Uterus (tissue), 4 donors: ENCODE data around the gene RBM3. TPM values are rescaled to one million over a fixed set of nuclear protein-coding genes. Genes with fewer than 3 reads are reported as not detected.

Experiments used
- DNase-seq, 2 donors: peaks; one replicate each; pipeline ENCODE4 v3.0.0-alpha.2; 2019 to 2020
- H3K27ac ChIP-seq, 2 donors: fragments of 200-600 bp; sonication (generic); 1 replicate in 1 of 2; 2 replicates in 1 of 2; pipeline ENCODE4 v1.5.1; 2016 to 2018
- H3K27me3 ChIP-seq, 2 donors: fragments of 200-600 bp; sonication (generic); one replicate each; pipeline ENCODE4 v1.5.1; 2018 to 2019; ENCODE audit warnings: control low read depth in 1 of 2
- H3K36me3 ChIP-seq, 2 donors: fragments of 200-600 bp; sonication (generic); one replicate each; pipeline ENCODE4 v1.5.1; 2019; ENCODE audit warnings: control low read depth in 1 of 2
- H3K4me1 ChIP-seq, 2 donors: fragments of 200-600 bp; sonication (generic); one replicate each; pipeline ENCODE4 v1.5.1; 2018 to 2019; ENCODE audit warnings: control low read depth in 1 of 2
- H3K4me3 ChIP-seq, 2 donors: fragments of 200-600 bp; sonication (generic); 1 replicate in 1 of 2; 2 replicates in 1 of 2; pipeline ENCODE4 v1.5.1; 2018 to 2019; ENCODE audit warnings: mild to moderate bottlenecking in 1 of 2
- H3K9me3 ChIP-seq, 2 donors: fragments of 200-600 bp; sonication (generic); one replicate each; pipeline ENCODE4 v1.5.1; 2019; ENCODE audit warnings: control low read depth in 1 of 2
- POLR2A ChIP-seq, 2 donors: fragments of 450-650 bp; IDR thresholded peaks; one replicate each; pipeline ENCODE4 v1.6.1; 2016; ENCODE audit warnings: antibody characterized with exemption in 2 of 2, mild to moderate bottlenecking in 1 of 2, moderate library complexity in 1 of 2
- intact Hi-C: fragments of 100-400 bp; cut with DNase I; formaldehyde crosslinking; loops from one replicate; pipeline ENCODE4 v1.15.1; 2023; ENCODE audit warnings: low total_unique reads
- small RNA-seq: library from RNA; depleted of rRNA; stranded (forward); fragments of <200 nt; gene quantifications from one replicate; pipeline ENCODE3, GENCODE V24; 2016
- total RNA-seq, 4 donors: library from RNA; depleted of rRNA in 3 of 4; stranded (reverse); fragments of >200 nt in 3 of 4; gene quantifications; one replicate each; pipeline versions ENCODE4 v1.1.0 to v1.2.4, GENCODE V29; 2014 to 2023
- TF ChIP-seq, protein P1 (sequence below), 4 experiments: fragments of 200-600 bp in 2 of 4; fragments of 450-650 bp in 2 of 4; sonication (generic) in 2 of 4; IDR thresholded peaks; one replicate each; pipeline ENCODE4 v1.5.1; 2016 to 2019; ENCODE audit warnings: antibody characterized with exemption in 4 of 4, mild to moderate bottlenecking in 2 of 4, moderate library complexity in 1 of 4
- donor health status: DM: yes; HTN: yes; CAD: no.

The RBM3 gene
- total RNA-seq, 4 donors from 2014 or later = 52.3 to 239 (median 205) TPM

- DNase-seq = no peak
- intact Hi-C loops = no loop called here
- TF ChIP-seq, protein P1, sequence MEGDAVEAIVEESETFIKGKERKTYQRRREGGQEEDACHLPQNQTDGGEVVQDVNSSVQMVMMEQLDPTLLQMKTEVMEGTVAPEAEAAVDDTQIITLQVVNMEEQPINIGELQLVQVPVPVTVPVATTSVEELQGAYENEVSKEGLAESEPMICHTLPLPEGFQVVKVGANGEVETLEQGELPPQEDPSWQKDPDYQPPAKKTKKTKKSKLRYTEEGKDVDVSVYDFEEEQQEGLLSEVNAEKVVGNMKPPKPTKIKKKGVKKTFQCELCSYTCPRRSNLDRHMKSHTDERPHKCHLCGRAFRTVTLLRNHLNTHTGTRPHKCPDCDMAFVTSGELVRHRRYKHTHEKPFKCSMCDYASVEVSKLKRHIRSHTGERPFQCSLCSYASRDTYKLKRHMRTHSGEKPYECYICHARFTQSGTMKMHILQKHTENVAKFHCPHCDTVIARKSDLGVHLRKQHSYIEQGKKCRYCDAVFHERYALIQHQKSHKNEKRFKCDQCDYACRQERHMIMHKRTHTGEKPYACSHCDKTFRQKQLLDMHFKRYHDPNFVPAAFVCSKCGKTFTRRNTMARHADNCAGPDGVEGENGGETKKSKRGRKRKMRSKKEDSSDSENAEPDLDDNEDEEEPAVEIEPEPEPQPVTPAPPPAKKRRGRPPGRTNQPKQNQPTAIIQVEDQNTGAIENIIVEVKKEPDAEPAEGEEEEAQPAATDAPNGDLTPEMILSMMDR (IDR thresholded peaks at IDR 0.05) = no peak
- no peak for TF ChIP-seq POLR2A (IDR thresholded peaks at IDR 0.05)
- no peaks in the 10 kb centered on the region for H3K4me1 ChIP-seq
- no peaks in the 10 kb centered on the region for H3K9me3 ChIP-seq
- no peaks in the 10 kb centered on the region for H3K27me3 ChIP-seq
- H3K27ac ChIP-seq = no peak overlapping the region
- H3K4me3 ChIP-seq = no peak overlapping the region
- H3K36me3 ChIP-seq = no peaks in the 10 kb centered on the region
These were observed 43.5 kb downstream of the RBM3 start for GRCh38 chrX:48617542-48618340.

DNA sequence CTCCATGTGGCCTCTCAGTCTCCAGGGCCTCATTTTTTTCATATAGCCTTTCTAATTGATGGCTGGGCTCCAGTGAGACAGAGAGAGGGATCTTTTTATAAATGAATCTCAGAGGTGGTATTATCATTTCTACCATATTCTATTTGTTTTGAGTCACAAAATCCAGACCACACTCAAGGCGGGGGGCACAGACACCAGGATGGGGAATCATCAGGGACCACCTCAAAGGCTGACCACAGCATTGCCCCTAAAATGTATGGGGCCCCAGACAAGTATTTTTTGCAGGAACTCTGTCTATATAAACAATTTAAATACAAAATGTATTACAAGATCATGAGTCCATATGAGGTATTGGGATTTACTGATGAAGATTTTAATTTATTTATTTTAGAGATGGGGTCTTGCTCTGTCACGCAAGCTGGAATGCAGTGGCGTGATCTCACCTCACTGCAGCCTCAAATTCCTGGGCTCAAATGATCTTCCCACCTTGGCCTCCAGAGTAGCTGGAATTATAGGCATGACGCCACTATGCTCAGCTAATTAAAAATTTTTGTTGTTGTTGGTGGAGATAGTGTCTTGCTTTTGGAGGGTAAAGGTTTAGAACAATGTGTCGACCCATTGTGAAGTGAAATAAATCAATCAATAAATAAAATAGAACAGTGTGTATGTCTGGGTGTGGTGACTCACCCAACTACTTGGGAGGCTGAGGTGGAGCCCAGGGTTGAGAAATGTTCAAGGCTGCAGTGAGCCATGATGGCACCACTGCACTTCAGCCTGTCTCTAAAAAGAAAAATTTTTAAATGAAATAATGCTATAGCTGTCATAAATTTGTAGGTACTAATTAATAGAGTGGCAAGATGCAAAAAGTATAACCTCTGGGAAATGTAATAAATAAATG is 52.4 kb downstream of the RBM3 start:
- Histone ChIP-seq H3K4me3 (no peak overlapping the region), H3K9me3 (no peaks in the 10 kb centered on the region), H3K4me1 (no peaks in the 10 kb centered on the region), H3K27ac (no peak overlapping the region), H3K36me3 (no peaks in the 10 kb centered on the region), H3K27me3 (no peaks in the 10 kb centered on the region)
- DNase-seq = no peak
- TF ChIP-seq, protein P1 (IDR thresholded peaks at IDR 0.05) = no peak
- no peak for TF ChIP-seq POLR2A (IDR thresholded peaks at IDR 0.05)
- intact Hi-C loops = no loop called here

Small RNA genes lying within 50 kb of the gene (small RNA-seq; reads per million reads assigned to genes)
- not detected for gene MRPL32P1

Other genes with a start within 250 kb of the RBM3 start
- gene SSX3, start 217.8 kb upstream of the RBM3 start, total RNA-seq = not detected
- gene SSX4, start 190.9 kb upstream of the RBM3 start, total RNA-seq = not detected
- gene SSX4B, start 162.5 kb upstream of the RBM3 start, total RNA-seq = not detected
- 1 to 10 TPM; 1.8 to 8.1 (median 4.8) TPM for gene SLC38A5, start 104.2 kb upstream of the RBM3 start, total RNA-seq
- 10 to 100 TPM in 3 of 4 donors, 1 to 10 TPM in 1; 7.4 to 74.7 (median 51.0) TPM for gene FTSJ1, start 98.3 kb upstream of the RBM3 start, total RNA-seq
- gene PORCN, start 65.5 kb upstream of the RBM3 start, total RNA-seq = 10 to 100 TPM in 1 of 4 donors, 1 to 10 TPM in 2, under 1 TPM in 1; 0.77 to 16.5 (median 4.8) TPM
- 10 to 100 TPM in 2 of 4 donors, 1 to 10 TPM in 1, not detected in 1; 2.4 to 23.0 (median 22.1) TPM for gene EBP, start 52.7 kb upstream of the RBM3 start, total RNA-seq
- 10 to 100 TPM in 1 of 4 donors, 1 to 10 TPM in 3; 4.1 to 14.3 (median 5.3) TPM for gene TBC1D25, start 34.8 kb upstream of the RBM3 start, total RNA-seq
- 100 to 1,000 TPM in 2 of 4 donors, 10 to 100 TPM in 2; 64.8 to 147 (median 111) TPM for gene WDR13, start 23.0 kb downstream of the RBM3 start, total RNA-seq
- gene WAS, start 109.3 kb downstream of the RBM3 start, total RNA-seq = 10 to 100 TPM in 1 of 4 donors, 1 to 10 TPM in 2, not detected in 1; 1.2 to 20.7 (median 1.9) TPM
- 1 to 10 TPM in 3 of 4 donors, under 1 TPM in 1; 0.59 to 7.8 (median 3.8) TPM for gene SUV39H1, start 122.2 kb downstream of the RBM3 start, total RNA-seq
- not detected for gene GLOD5, start 187.3 kb downstream of the RBM3 start, total RNA-seq
- under 1 TPM in 1 of 4 donors, not detected in 3; 0.35 TPM for gene GATA1, start 212.1 kb downstream of the RBM3 start, total RNA-seq
- 100 to 1,000 TPM in 3 of 4 donors, 10 to 100 TPM in 1; 25.0 to 160 (median 123) TPM for gene HDAC6, start 227.6 kb downstream of the RBM3 start, total RNA-seq